ENCODE measurements around the gene FAXDC2. TPM values are rescaled to one million over a fixed set of nuclear protein-coding genes. Genes with fewer than 3 reads are reported as not detected.

Gene FAXDC2
- total RNA-seq, 2 donors from 2014 or later: 2.3 to 6.2 TPM

- no peak for TF ChIP-seq CTCF (conservative IDR thresholded peaks at IDR 0.05)
- no peak overlapping the region for H3K27ac Mint-ChIP-seq
- no peak overlapping the region for H3K4me3 Mint-ChIP-seq
These were observed 9.1 kb downstream of the FAXDC2 start for GRCh38 chr5:154841273-154841661.

GRCh38 chr5:154840435-154841272 is 9.7 kb downstream of the FAXDC2 start:
- H3K27me3 ChIP-seq (ENCODE audit: control insufficient read depth, insufficient read depth, low read length, poor library complexity, severe bottlenecking): no peaks in the 10 kb centered on the region
- peak; percentile 62 for DNase-seq
- H3K36me3 Mint-ChIP-seq (ENCODE audit: low read depth): peaks cover 6% of the 10 kb centered on the region
- H3K9ac ChIP-seq (ENCODE audit: extremely low read depth, low read length, poor library complexity, severe bottlenecking): no peak overlapping the region
- H3K27ac ChIP-seq (ENCODE audit: low read depth, low read length): no peak overlapping the region
- peak overlapping the region; percentile 53 for H3K27ac Mint-ChIP-seq
- no peaks in the 10 kb centered on the region for H3K9me3 ChIP-seq (ENCODE audit: control insufficient read depth, low read length)
- no peak for TF ChIP-seq CTCF (conservative IDR thresholded peaks at IDR 0.05)
- peaks cover 35% of the 10 kb centered on the region for H3K4me1 Mint-ChIP-seq
- H3K4me3 Mint-ChIP-seq: no peak overlapping the region
- H3K27me3 Mint-ChIP-seq (ENCODE audit: insufficient read depth): peaks cover 11% of the 10 kb centered on the region
- H3K4me1 ChIP-seq (ENCODE audit: control insufficient read depth, insufficient read depth, low read length): peaks cover 9% of the 10 kb centered on the region
- H3K9me3 Mint-ChIP-seq: no peaks in the 10 kb centered on the region
- no peak overlapping the region for H3K4me3 ChIP-seq (ENCODE audit: low read length)
- H3K36me3 ChIP-seq (ENCODE audit: control insufficient read depth, insufficient read depth, low read length): no peaks in the 10 kb centered on the region
- 76 to 90% methylated on average over 6 of the region's 6 CpGs for WGBS, 2 experiments (ENCODE audit: insufficient coverage in 1 of 2, insufficient read length in 1 of 2)

More at GRCh38 chr5:154841273-154841661, 9.1 kb downstream of the FAXDC2 start:
- H3K9me3 Mint-ChIP-seq: no peaks in the 10 kb centered on the region
- H3K4me1 Mint-ChIP-seq: peaks cover 35% of the 10 kb centered on the region
- H3K27me3 Mint-ChIP-seq (ENCODE audit: insufficient read depth): peaks cover 11% of the 10 kb centered on the region
- H3K36me3 Mint-ChIP-seq (ENCODE audit: low read depth): peaks cover 8% of the 10 kb centered on the region
- Histone ChIP-seq H3K4me3 (ENCODE audit: low read length) (no peak overlapping the region), H3K36me3 (ENCODE audit: control insufficient read depth, insufficient read depth, low read length) (no peaks in the 10 kb centered on the region), H3K27ac (ENCODE audit: low read depth, low read length) (no peak overlapping the region), H3K9ac (ENCODE audit: extremely low read depth, low read length, poor library complexity, severe bottlenecking) (no peak overlapping the region), H3K4me1 (ENCODE audit: control insufficient read depth, insufficient read depth, low read length) (peaks cover 9% of the 10 kb centered on the region), H3K9me3 (ENCODE audit: control insufficient read depth, low read length) (no peaks in the 10 kb centered on the region), H3K27me3 (ENCODE audit: control insufficient read depth, insufficient read depth, low read length, poor library complexity, severe bottlenecking) (no peaks in the 10 kb centered on the region)
- DNase-seq: no peak

- Histone ChIP-seq H3K9ac (ENCODE audit: extremely low read depth, low read length, poor library complexity, severe bottlenecking) (no peak overlapping the region), H3K4me3 (ENCODE audit: low read length) (no peak overlapping the region), H3K9me3 (ENCODE audit: control insufficient read depth, low read length) (no peaks in the 10 kb centered on the region), H3K36me3 (ENCODE audit: control insufficient read depth, insufficient read depth, low read length) (no peaks in the 10 kb centered on the region), H3K4me1 (ENCODE audit: control insufficient read depth, insufficient read depth, low read length) (peaks cover 19% of the 10 kb centered on the region), H3K27me3 (ENCODE audit: control insufficient read depth, insufficient read depth, low read length, poor library complexity, severe bottlenecking) (no peaks in the 10 kb centered on the region), H3K27ac (ENCODE audit: low read depth, low read length) (no peak overlapping the region)
- Mint-ChIP-seq H3K27ac (no peak overlapping the region), H3K36me3 (ENCODE audit: low read depth) (peaks cover 10% of the 10 kb centered on the region), H3K4me1 (peaks cover 23% of the 10 kb centered on the region), H3K9me3 (no peaks in the 10 kb centered on the region), H3K4me3 (no peak overlapping the region), H3K27me3 (ENCODE audit: insufficient read depth) (no peaks in the 10 kb centered on the region)
- DNase-seq: no peak
- WGBS, 2 experiments (ENCODE audit: insufficient coverage in 1 of 2, insufficient read length in 1 of 2): 94 to 100% methylated on average over 3 to 6 of the region's 6 CpGs
- no peak for TF ChIP-seq CTCF (conservative IDR thresholded peaks at IDR 0.05)
These were observed 13.1 kb downstream of the FAXDC2 start for GRCh38 chr5:154837009-154837901.

All from endodermal cell (in vitro differentiated cells).